ENCODE data around the gene CELA2B.
"Not testable (repeated sequence)": the region's sequence is repeated elsewhere in the genome, so short reads cannot be mapped to it uniquely, and the experiment has no call there.

Gene CELA2B

GRCh38 chr1:15475752-15476314 is at the start of gene CELA2B:
TSS of gene CELA2B (plus strand) at chr1:15476104. CDS start at chr1:15476126, 22 bp downstream.
- TF ChIP-seq CSRNP3 (CRISPR knock-in tag; IDR thresholded peaks at IDR 0.05), result no peak
- ATAC-seq, result no peak

- ATAC-seq, result peak; percentile 62
- TF ChIP-seq ZNF70 (CRISPR knock-in tag; IDR thresholded peaks at IDR 0.05), result no peak
- TF ChIP-seq CSRNP3 (CRISPR knock-in tag; IDR thresholded peaks at IDR 0.05), result no peak
- TF ChIP-seq OSR1 (CRISPR knock-in tag; IDR thresholded peaks at IDR 0.05), result no peak
- TF ChIP-seq, protein P1, sequence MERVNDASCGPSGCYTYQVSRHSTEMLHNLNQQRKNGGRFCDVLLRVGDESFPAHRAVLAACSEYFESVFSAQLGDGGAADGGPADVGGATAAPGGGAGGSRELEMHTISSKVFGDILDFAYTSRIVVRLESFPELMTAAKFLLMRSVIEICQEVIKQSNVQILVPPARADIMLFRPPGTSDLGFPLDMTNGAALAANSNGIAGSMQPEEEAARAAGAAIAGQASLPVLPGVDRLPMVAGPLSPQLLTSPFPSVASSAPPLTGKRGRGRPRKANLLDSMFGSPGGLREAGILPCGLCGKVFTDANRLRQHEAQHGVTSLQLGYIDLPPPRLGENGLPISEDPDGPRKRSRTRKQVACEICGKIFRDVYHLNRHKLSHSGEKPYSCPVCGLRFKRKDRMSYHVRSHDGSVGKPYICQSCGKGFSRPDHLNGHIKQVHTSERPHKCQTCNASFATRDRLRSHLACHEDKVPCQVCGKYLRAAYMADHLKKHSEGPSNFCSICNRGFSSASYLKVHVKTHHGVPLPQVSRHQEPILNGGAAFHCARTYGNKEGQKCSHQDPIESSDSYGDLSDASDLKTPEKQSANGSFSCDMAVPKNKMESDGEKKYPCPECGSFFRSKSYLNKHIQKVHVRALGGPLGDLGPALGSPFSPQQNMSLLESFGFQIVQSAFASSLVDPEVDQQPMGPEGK (CRISPR knock-in tag; IDR thresholded peaks at IDR 0.05; ENCODE audit: borderline replicate concordance), result no peak
Measured at GRCh38 chr1:15426492-15427279, 49.2 kb upstream of the CELA2B start.

DNA sequence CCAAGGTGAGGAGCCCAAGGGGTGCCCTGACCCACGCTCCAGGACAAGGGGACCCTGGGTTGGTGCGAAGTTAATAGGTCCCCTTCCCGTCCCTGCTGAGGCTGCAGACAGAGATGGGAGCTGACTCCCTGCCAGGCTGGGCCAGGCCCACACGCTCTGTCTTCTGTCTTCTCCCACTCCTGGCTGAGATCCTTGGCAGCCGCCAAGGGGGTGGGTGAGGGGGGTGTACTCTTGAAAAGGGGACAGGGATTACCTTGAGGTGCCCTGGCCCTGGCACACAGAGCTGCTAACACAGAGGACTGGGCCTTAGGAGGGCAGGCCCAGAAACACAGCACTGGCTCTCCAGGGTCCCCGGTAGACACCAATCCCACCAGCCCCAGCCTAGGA is 48.6 kb upstream of the CELA2B start:
- peak; percentile 5; the same call in 1 of the 3 replicates for ATAC-seq
- TF ChIP-seq ARNTL (CRISPR knock-in tag; IDR thresholded peaks at IDR 0.05; ENCODE audit: borderline replicate concordance, low read depth) (no peak), GLIS3 (CRISPR knock-in tag; IDR thresholded peaks at IDR 0.05) (no peak), ZNF8 (CRISPR knock-in tag; IDR thresholded peaks at IDR 0.05) (no peak), ZNF565 (CRISPR knock-in tag; conservative IDR thresholded peaks at IDR 0.05; ENCODE audit: low read depth) (no peak), ISL1 (CRISPR knock-in tag; IDR thresholded peaks at IDR 0.05) (no peak), POU6F1 (CRISPR knock-in tag; IDR thresholded peaks at IDR 0.05; ENCODE audit: borderline replicate concordance, low read depth) (no peak), ESRRG (CRISPR knock-in tag; IDR thresholded peaks at IDR 0.05) (no peak), TOX (CRISPR knock-in tag; IDR thresholded peaks at IDR 0.05; ENCODE audit: borderline replicate concordance) (no peak), OSR1 (CRISPR knock-in tag; IDR thresholded peaks at IDR 0.05) (no peak), BACH2 (CRISPR knock-in tag; IDR thresholded peaks at IDR 0.05; ENCODE audit: borderline replicate concordance) (no peak), TCF4 (CRISPR knock-in tag; IDR thresholded peaks at IDR 0.05; ENCODE audit: borderline replicate concordance) (no peak), CSDC2 (CRISPR knock-in tag; IDR thresholded peaks at IDR 0.05) (no peak), SNAI2 (CRISPR knock-in tag; IDR thresholded peaks at IDR 0.05) (no peak), CSRNP3 (CRISPR knock-in tag; IDR thresholded peaks at IDR 0.05) (no peak), RARB (CRISPR knock-in tag; IDR thresholded peaks at IDR 0.05) (no peak), TSHZ2 (CRISPR knock-in tag; IDR thresholded peaks at IDR 0.05) (no peak), ZNF70 (CRISPR knock-in tag; IDR thresholded peaks at IDR 0.05) (no peak)
- TF ChIP-seq, protein P1 (CRISPR knock-in tag; IDR thresholded peaks at IDR 0.05; ENCODE audit: borderline replicate concordance), result no peak

DNA sequence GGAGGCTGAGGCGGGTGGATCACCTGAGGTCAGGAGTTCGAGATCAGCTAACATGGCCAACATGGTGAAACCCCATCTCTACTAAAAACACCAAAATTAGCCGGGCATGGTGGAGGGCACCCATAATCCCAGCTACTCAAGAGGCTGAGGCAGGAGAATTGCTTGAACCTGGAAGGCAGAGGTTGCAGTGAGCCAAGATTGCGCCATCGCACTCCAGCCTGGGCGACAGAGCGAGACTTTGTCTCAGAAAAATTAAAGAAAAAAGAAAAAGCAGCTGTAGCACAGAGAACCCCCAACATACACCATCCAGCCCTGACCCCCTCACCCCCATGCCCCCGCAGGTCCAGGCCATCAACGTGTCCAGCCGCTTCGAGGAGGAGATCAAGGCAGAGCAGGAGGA is 47.7 kb upstream of the CELA2B start:
- ATAC-seq, result not testable (repeated sequence)
